ENCODE data around the gene MED9. TPM values are rescaled to one million over a fixed set of nuclear protein-coding genes. Genes with fewer than 3 reads are reported as not detected.

The MED9 gene
- polyA plus RNA-seq, 4 donors = 11.6 to 18.6 (median 16.9) TPM

DNA sequence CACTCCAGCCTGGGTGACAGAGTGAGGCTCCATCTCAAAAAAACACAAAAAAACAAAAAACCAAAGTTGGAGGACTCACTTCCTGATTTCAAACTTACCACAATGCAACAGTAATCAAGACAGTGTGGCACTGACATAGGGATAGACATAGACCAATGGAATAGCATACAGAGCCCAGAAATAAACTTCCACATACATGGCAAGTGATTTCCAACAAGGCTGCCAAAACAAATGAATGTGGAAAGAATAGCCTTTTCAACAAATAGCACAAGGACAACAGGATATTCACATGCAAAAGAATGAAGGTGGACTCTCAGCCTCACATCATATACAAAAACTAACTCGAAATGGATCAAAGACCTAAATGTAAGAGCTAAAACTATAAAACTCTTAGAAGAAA lies 56.2 kb downstream of the MED9 start:
- DNase-seq = no peak
- Histone ChIP-seq H3K9me3 (ENCODE audit: control insufficient read depth in 2 of 2, insufficient read depth in 1 of 2, low read depth in 1 of 2, low read length in 1 of 2) (no peaks in the 10 kb centered on the region), H3K4me1 (ENCODE audit: control insufficient read depth in 3 of 3, insufficient read depth in 2 of 3, low read depth in 1 of 3, low read length in 2 of 3) (peaks cover 0 to 20% (median 0%) of the 10 kb centered on the region in 3 donors), H3K27me3 (ENCODE audit: control insufficient read depth in 3 of 3, insufficient read depth in 3 of 3, low read length in 3 of 3) (no peaks in the 10 kb centered on the region), H3K36me3 (ENCODE audit: control insufficient read depth in 3 of 3, insufficient read depth in 2 of 3, low read depth in 1 of 3, low read length in 3 of 3) (peaks cover 0 to 14% (median 0%) of the 10 kb centered on the region in 3 donors), H3K4me3 (ENCODE audit: low read depth in 1 of 3, low read length in 3 of 3) (no peak overlapping the region), H3K27ac (ENCODE audit: low read depth in 1 of 3, low read length in 2 of 3) (no peak overlapping the region)
- WGBS, 3 donors = 86 to 97% (median 94%) methylated on average over 1 of the region's 1 CpG
- no peak for FAIRE-seq

DNA sequence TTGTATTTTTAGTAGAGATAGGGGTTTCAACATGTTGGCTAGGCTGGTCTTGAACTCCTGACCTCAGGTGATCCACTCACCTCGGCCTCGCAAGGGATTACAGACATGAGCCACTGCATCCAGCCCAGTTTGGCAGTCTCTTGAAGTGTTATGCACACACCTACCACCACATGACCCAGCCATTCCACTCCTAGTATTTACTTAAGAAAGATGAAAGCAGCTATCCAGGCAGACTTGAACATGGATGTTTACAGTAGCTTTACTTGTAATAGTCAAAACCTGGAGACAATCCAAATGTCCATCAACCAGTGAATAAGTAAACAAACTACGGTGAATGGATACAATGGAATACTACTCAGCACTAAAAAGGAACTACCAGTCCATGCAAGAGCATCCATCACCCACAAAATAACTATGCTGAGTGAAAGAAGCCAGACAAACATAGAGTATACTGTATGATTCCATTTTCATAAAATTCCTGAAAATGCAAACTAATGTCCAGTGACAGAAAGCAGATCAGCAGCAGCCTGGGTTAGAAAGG lies 57.2 kb downstream of the MED9 start:
- Histone ChIP-seq H3K27ac (ENCODE audit: low read depth in 1 of 3, low read length in 2 of 3) (no peak overlapping the region), H3K9me3 (ENCODE audit: control insufficient read depth in 2 of 2, insufficient read depth in 1 of 2, low read depth in 1 of 2, low read length in 1 of 2) (no peaks in the 10 kb centered on the region), H3K27me3 (ENCODE audit: control insufficient read depth in 3 of 3, insufficient read depth in 3 of 3, low read length in 3 of 3) (no peaks in the 10 kb centered on the region), H3K36me3 (ENCODE audit: control insufficient read depth in 3 of 3, insufficient read depth in 2 of 3, low read depth in 1 of 3, low read length in 3 of 3) (peaks cover 0 to 12% (median 0%) of the 10 kb centered on the region in 3 donors), H3K4me3 (ENCODE audit: low read depth in 1 of 3, low read length in 3 of 3) (no peak overlapping the region), H3K4me1 (ENCODE audit: control insufficient read depth in 3 of 3, insufficient read depth in 2 of 3, low read depth in 1 of 3, low read length in 2 of 3) (peaks cover 0 to 24% (median 0%) of the 10 kb centered on the region in 3 donors)
- WGBS, 3 donors = 19 to 58% (median 32%) methylated on average over 3 of the region's 3 CpGs
- DNase-seq = peak in 1 of 2 donors; percentile 66
- no peak for FAIRE-seq

DNA sequence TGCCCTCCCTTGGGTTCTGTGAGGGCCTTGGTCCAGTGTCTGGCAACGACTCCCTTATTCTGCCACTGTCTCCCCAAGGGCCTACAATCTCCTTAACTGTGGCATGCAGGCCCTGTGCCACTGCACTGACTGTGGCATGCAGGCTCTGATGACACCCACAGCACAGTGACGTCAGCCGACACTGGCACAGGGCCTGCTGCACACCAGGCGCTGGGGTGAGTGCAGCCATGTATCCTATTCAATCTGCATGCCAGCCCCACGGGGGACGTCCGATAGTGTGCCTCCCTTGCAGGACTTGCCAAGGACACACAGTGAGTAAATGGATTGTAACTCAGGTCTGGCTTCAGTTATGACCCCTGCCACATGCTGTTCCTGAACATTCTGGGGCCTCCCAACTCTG lies 59.2 kb downstream of the MED9 start:
- Histone ChIP-seq H3K27ac (ENCODE audit: low read depth in 1 of 3, low read length in 2 of 3) (no peak overlapping the region), H3K9me3 (ENCODE audit: control insufficient read depth in 2 of 2, insufficient read depth in 1 of 2, low read depth in 1 of 2, low read length in 1 of 2) (no peaks in the 10 kb centered on the region), H3K4me3 (ENCODE audit: low read depth in 1 of 3, low read length in 3 of 3) (no peak overlapping the region), H3K36me3 (ENCODE audit: control insufficient read depth in 3 of 3, insufficient read depth in 2 of 3, low read depth in 1 of 3, low read length in 3 of 3) (peaks cover 0 to 15% (median 0%) of the 10 kb centered on the region in 3 donors), H3K27me3 (ENCODE audit: control insufficient read depth in 3 of 3, insufficient read depth in 3 of 3, low read length in 3 of 3) (no peaks in the 10 kb centered on the region), H3K4me1 (ENCODE audit: control insufficient read depth in 3 of 3, insufficient read depth in 2 of 3, low read depth in 1 of 3, low read length in 2 of 3) (peaks cover 0 to 43% (median 0%) of the 10 kb centered on the region in 3 donors)
- DNase-seq (peak in 1 of 2 donors; percentile 44), FAIRE-seq (no peak)
- 25 to 68% (median 47%) methylated on average over 7 of the region's 7 CpGs for WGBS, 3 donors

DNA sequence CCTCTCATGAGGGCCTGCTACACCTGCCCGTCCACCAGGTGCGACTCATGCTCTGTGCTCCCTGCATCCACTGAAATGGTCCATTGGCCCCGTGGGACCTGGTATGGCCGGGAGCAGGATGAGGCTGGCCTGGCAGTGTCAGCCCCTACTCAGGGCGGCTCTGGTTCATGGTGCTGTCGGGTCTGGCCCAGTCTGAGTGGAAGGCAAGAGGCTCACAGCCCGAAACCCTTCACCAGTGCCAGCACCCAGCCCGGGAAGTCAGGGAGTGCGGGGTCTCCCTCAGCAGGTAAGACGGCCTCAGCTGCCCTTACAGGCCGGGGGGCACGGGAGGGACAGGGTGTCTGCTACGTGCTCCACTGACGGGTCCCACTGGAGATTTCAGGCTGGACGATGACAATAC lies 59.9 kb downstream of the MED9 start:
- WGBS, 3 donors = 89 to 93% (median 89%) methylated on average over 15 of the region's 15 CpGs
- DNase-seq = no peak
- FAIRE-seq = no peak
- H3K27me3 ChIP-seq (ENCODE audit: control insufficient read depth in 3 of 3, insufficient read depth in 3 of 3, low read length in 3 of 3) = no peaks in the 10 kb centered on the region
- no peak overlapping the region for H3K4me3 ChIP-seq (ENCODE audit: low read depth in 1 of 3, low read length in 3 of 3)
- H3K9me3 ChIP-seq (ENCODE audit: control insufficient read depth in 2 of 2, insufficient read depth in 1 of 2, low read depth in 1 of 2, low read length in 1 of 2) = no peaks in the 10 kb centered on the region
- peak overlapping the region in 1 of 3 donors; percentile 64 for H3K27ac ChIP-seq (ENCODE audit: low read depth in 1 of 3, low read length in 2 of 3)
- peaks cover 0 to 15% (median 0%) of the 10 kb centered on the region in 3 donors for H3K36me3 ChIP-seq (ENCODE audit: control insufficient read depth in 3 of 3, insufficient read depth in 2 of 3, low read depth in 1 of 3, low read length in 3 of 3)
- H3K4me1 ChIP-seq (ENCODE audit: control insufficient read depth in 3 of 3, insufficient read depth in 2 of 3, low read depth in 1 of 3, low read length in 2 of 3) = peaks cover 0 to 44% (median 0%) of the 10 kb centered on the region in 3 donors

DNA sequence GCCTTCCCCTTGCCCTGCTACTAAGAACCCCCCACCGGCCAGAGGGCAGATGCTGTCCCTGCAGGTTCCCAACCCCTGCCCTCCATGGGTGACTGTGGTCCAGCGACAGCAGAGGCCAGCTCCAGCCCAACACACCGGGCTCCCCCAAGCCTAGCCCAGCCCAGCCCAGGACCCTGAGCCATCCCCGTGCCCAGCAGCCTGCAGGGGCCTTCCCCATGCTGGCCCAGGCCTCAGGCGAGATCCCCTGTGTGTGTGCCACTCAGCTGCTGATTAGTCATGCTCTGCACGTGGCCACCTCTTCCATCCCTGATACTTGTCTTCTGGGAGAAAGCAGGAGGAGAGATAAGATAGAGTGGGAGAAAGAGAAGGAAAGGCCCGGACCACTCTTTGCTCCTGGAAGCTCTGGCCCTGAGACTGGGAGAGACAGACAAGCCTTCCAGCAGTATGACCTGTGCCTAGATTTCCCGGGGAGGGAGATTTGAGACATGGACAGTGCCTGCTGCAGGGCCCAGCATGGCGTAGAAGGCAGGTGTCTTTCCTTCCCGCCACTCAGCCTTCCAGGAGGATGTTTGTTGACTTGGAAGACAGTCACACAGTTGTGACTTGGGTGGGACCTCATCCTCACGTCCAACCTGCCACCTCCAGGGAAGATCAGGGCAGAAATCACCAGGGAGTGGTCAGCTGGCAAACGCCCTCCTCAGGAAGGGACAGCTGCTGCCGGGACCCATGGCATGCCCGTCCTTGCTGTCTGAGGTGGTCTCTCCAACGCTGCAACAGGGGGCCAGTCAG lies 60.7 kb downstream of the MED9 start:
- peak overlapping the region in 1 of 3 donors; percentile 64 for H3K27ac ChIP-seq (ENCODE audit: low read depth in 1 of 3, low read length in 2 of 3)
- no peaks in the 10 kb centered on the region for H3K27me3 ChIP-seq (ENCODE audit: control insufficient read depth in 3 of 3, insufficient read depth in 3 of 3, low read length in 3 of 3)
- no peaks in the 10 kb centered on the region for H3K9me3 ChIP-seq (ENCODE audit: control insufficient read depth in 2 of 2, insufficient read depth in 1 of 2, low read depth in 1 of 2, low read length in 1 of 2)
- H3K4me1 ChIP-seq (ENCODE audit: control insufficient read depth in 3 of 3, insufficient read depth in 2 of 3, low read depth in 1 of 3, low read length in 2 of 3) = peaks cover 0 to 44% (median 0%) of the 10 kb centered on the region in 3 donors
- FAIRE-seq = no peak
- peak; percentile 33 to 58 for DNase-seq
- no peak overlapping the region for H3K4me3 ChIP-seq (ENCODE audit: low read depth in 1 of 3, low read length in 3 of 3)
- 34 to 74% (median 45%) methylated on average over 15 of the region's 15 CpGs for WGBS, 3 donors
- peaks cover 0 to 15% (median 0%) of the 10 kb centered on the region in 3 donors for H3K36me3 ChIP-seq (ENCODE audit: control insufficient read depth in 3 of 3, insufficient read depth in 2 of 3, low read depth in 1 of 3, low read length in 3 of 3)

DNA sequence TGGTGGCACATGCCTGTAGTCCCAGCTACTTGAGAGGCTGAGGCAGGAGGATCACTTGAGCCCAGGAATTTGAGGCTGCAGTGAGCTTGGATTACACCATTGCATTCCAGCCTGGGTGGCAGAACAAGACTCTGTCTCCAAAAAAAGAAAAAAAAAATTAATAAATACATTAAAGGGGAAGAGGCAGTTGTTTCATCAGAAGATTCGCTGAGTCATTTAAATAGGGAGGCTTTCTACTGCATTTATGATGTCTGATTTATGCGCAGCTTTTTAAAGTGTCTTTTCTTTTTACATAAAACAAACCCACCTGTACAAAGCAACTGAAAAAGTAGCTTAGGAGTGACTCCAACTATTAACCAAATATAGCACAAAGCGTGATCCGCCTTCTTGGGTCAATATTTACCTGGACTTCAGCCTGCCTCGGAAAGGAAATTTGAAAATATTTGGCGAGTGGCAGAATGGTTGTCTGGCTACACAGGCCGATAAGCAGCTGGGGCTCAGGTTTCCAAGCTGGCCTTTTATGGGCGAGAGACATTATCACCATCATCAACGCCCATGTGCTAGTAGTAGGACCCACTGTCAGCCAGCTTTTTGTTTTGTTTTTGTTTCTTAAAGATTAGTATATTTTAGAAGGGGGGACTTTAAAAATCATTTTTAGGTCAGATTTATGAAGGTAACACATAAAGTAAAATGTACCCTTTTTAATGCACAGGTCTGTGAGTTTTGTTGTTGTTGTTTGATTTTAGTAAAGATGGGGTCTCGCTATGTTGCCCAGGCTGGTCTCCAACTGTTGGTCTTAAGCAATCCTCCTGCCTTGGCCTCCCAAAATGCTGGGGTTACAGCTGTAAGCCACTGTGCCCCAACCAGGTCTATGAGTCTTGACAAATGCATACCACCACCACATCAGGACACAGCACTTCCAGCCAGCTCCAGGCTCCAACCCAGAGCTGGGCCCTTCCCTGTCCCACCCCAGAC lies 61.9 kb downstream of the MED9 start:
- peaks cover 0 to 47% (median 0%) of the 10 kb centered on the region in 3 donors for H3K4me1 ChIP-seq (ENCODE audit: control insufficient read depth in 3 of 3, insufficient read depth in 2 of 3, low read depth in 1 of 3, low read length in 2 of 3)
- peak overlapping the region in 1 of 3 donors; percentile 64 for H3K27ac ChIP-seq (ENCODE audit: low read depth in 1 of 3, low read length in 2 of 3)
- H3K4me3 ChIP-seq (ENCODE audit: low read depth in 1 of 3, low read length in 3 of 3) = no peak overlapping the region
- FAIRE-seq (no peak), DNase-seq (peak; percentile 86 to 89)
- WGBS, 3 donors = 18 to 60% (median 35%) methylated on average over 10 of the region's 10 CpGs
- no peaks in the 10 kb centered on the region for H3K27me3 ChIP-seq (ENCODE audit: control insufficient read depth in 3 of 3, insufficient read depth in 3 of 3, low read length in 3 of 3)
- peaks cover 0 to 15% (median 0%) of the 10 kb centered on the region in 3 donors for H3K36me3 ChIP-seq (ENCODE audit: control insufficient read depth in 3 of 3, insufficient read depth in 2 of 3, low read depth in 1 of 3, low read length in 3 of 3)
- no peaks in the 10 kb centered on the region for H3K9me3 ChIP-seq (ENCODE audit: control insufficient read depth in 2 of 2, insufficient read depth in 1 of 2, low read depth in 1 of 2, low read length in 1 of 2)

DNA sequence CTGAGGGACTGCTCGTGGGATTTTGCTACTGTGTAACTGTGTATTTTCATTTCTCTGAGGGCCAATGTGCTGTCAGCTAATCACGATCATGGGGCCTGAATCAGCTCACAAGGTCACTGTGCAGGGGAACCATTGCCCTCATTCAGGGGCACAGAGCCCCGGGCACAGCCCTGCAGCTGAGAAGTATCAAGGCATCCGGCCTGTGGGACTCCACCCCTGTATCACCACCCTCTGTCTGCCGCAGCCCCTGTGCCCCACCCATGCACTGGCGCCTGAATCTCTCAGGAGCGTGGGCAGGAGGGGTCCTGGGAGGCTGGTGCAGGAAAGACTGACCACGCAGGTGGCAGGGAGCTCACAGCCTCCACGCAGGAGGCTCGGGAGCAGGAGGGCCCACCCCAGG lies 62.8 kb downstream of the MED9 start:
- FAIRE-seq (no peak), DNase-seq (peak; percentile 29 to 31)
- peak overlapping the region in 1 of 3 donors; percentile 62 for H3K27ac ChIP-seq (ENCODE audit: low read depth in 1 of 3, low read length in 2 of 3)
- WGBS, 3 donors = 22 to 65% (median 33%) methylated on average over 10 of the region's 10 CpGs
- no peaks in the 10 kb centered on the region for H3K27me3 ChIP-seq (ENCODE audit: control insufficient read depth in 3 of 3, insufficient read depth in 3 of 3, low read length in 3 of 3)
- H3K4me1 ChIP-seq (ENCODE audit: control insufficient read depth in 3 of 3, insufficient read depth in 2 of 3, low read depth in 1 of 3, low read length in 2 of 3) = peaks cover 0 to 47% (median 2%) of the 10 kb centered on the region in 3 donors
- no peak overlapping the region for H3K4me3 ChIP-seq (ENCODE audit: low read depth in 1 of 3, low read length in 3 of 3)
- peaks cover 0 to 18% (median 0%) of the 10 kb centered on the region in 3 donors for H3K36me3 ChIP-seq (ENCODE audit: control insufficient read depth in 3 of 3, insufficient read depth in 2 of 3, low read depth in 1 of 3, low read length in 3 of 3)
- no peaks in the 10 kb centered on the region for H3K9me3 ChIP-seq (ENCODE audit: control insufficient read depth in 2 of 2, insufficient read depth in 1 of 2, low read depth in 1 of 2, low read length in 1 of 2)

All from small intestine (tissue), 7 donors.